Ectodermal cell (in vitro differentiated cells): ENCODE data around the gene SLC15A5.

Source experiments
- H3K27ac ChIP-seq: 2 replicates; pipeline ENCODE4 v1.7.0; 2013; ENCODE audit warnings: mild to moderate bottlenecking, low read depth, low read length; ENCODE audit not compliant: insufficient read depth, poor library complexity, severe bottlenecking
- H3K27me3 ChIP-seq: 2 replicates; pipeline ENCODE4 v1.7.0; 2013; ENCODE audit warnings: mild to moderate bottlenecking, low read length; ENCODE audit not compliant: insufficient read depth, control insufficient read depth, poor library complexity, severe bottlenecking
- H3K36me3 ChIP-seq: one replicate; pipeline ENCODE4 v1.7.0; 2013; ENCODE audit warnings: low read length; ENCODE audit not compliant: control insufficient read depth, insufficient read depth
- H3K4me1 ChIP-seq: one replicate; pipeline ENCODE4 v1.7.0; 2013; ENCODE audit warnings: low read length; ENCODE audit not compliant: control insufficient read depth, insufficient read depth
- H3K4me3 ChIP-seq: 2 replicates; pipeline ENCODE4 v1.7.0; 2013; ENCODE audit warnings: low read depth, low read length, control low read depth; ENCODE audit not compliant: insufficient read depth
- H3K9me3 ChIP-seq: 2 replicates; pipeline ENCODE4 v1.7.0; 2013; ENCODE audit warnings: mild to moderate bottlenecking, low read length, moderate library complexity; ENCODE audit not compliant: control insufficient read depth
- WGBS, 2 experiments: methylation state at CpG; one replicate each; pipeline ENCODE4 v1.1.7; 2013; ENCODE audit warnings: missing lambda C conversion rate in 2 of 2; 5-methylcytosine and 5-hydroxymethylcytosine counted together

SLC15A5 gene

GRCh38 chr12:16197600-16197999 is 79.9 kb downstream of the SLC15A5 start:
- H3K4me3 ChIP-seq = no peak overlapping the region
- H3K36me3 ChIP-seq = no peaks in the 10 kb centered on the region
- H3K27me3 ChIP-seq = no peaks in the 10 kb centered on the region
- H3K27ac ChIP-seq = no peak overlapping the region
- no peaks in the 10 kb centered on the region for H3K4me1 ChIP-seq
- 62 to 83% methylated on average over 3 to 4 of the region's 4 CpGs for WGBS, 2 experiments
- no peaks in the 10 kb centered on the region for H3K9me3 ChIP-seq

- no peak overlapping the region for H3K27ac ChIP-seq
- no peaks in the 10 kb centered on the region for H3K36me3 ChIP-seq
- H3K4me3 ChIP-seq = no peak overlapping the region
- WGBS, 2 experiments = 48 to 49% methylated on average over 5 of the region's 5 CpGs
- H3K27me3 ChIP-seq = no peaks in the 10 kb centered on the region
- H3K9me3 ChIP-seq = no peaks in the 10 kb centered on the region
- no peaks in the 10 kb centered on the region for H3K4me1 ChIP-seq
Measured at GRCh38 chr12:16189849-16190248, 87.6 kb downstream of the SLC15A5 start.

- H3K36me3 ChIP-seq = no peaks in the 10 kb centered on the region
- no peaks in the 10 kb centered on the region for H3K27me3 ChIP-seq
- H3K4me3 ChIP-seq = no peak overlapping the region
- WGBS, 2 experiments = 83 to 86% methylated on average over 7 of the region's 8 CpGs
- H3K4me1 ChIP-seq = no peaks in the 10 kb centered on the region
- H3K9me3 ChIP-seq = no peaks in the 10 kb centered on the region
- H3K27ac ChIP-seq = no peak overlapping the region
Measured at GRCh38 chr12:16187660-16188059, 89.8 kb downstream of the SLC15A5 start.

GRCh38 chr12:16184681-16185080 is 92.8 kb downstream of the SLC15A5 start:
- no peaks in the 10 kb centered on the region for H3K9me3 ChIP-seq
- H3K36me3 ChIP-seq = no peaks in the 10 kb centered on the region
- no peaks in the 10 kb centered on the region for H3K4me1 ChIP-seq
- WGBS, 2 experiments = 83 to 86% methylated on average over 2 of the region's 2 CpGs
- no peaks in the 10 kb centered on the region for H3K27me3 ChIP-seq
- no peak overlapping the region for H3K4me3 ChIP-seq
- H3K27ac ChIP-seq = no peak overlapping the region

GRCh38 chr12:16183541-16183940 is 93.9 kb downstream of the SLC15A5 start:
- 95 to 96% methylated on average over 7 of the region's 7 CpGs for WGBS, 2 experiments
- Histone ChIP-seq H3K4me3 (no peak overlapping the region), H3K27ac (no peak overlapping the region), H3K27me3 (no peaks in the 10 kb centered on the region), H3K9me3 (no peaks in the 10 kb centered on the region), H3K36me3 (no peaks in the 10 kb centered on the region), H3K4me1 (no peaks in the 10 kb centered on the region)

GRCh38 chr12:16175840-16176239 is 101.6 kb downstream of the SLC15A5 start:
- no peaks in the 10 kb centered on the region for H3K4me1 ChIP-seq
- H3K9me3 ChIP-seq = no peaks in the 10 kb centered on the region
- 96 to 98% methylated on average over 2 to 3 of the region's 3 CpGs for WGBS, 2 experiments
- H3K36me3 ChIP-seq = no peaks in the 10 kb centered on the region
- no peak overlapping the region for H3K27ac ChIP-seq
- H3K4me3 ChIP-seq = no peak overlapping the region
- no peaks in the 10 kb centered on the region for H3K27me3 ChIP-seq

GRCh38 chr12:16174282-16174681 is 103.2 kb downstream of the SLC15A5 start:
- H3K9me3 ChIP-seq = no peaks in the 10 kb centered on the region
- no peaks in the 10 kb centered on the region for H3K4me1 ChIP-seq
- no peak overlapping the region for H3K4me3 ChIP-seq
- H3K27ac ChIP-seq = no peak overlapping the region
- H3K27me3 ChIP-seq = no peaks in the 10 kb centered on the region
- H3K36me3 ChIP-seq = no peaks in the 10 kb centered on the region
- WGBS, 2 experiments = 93 to 95% methylated on average over 4 of the region's 4 CpGs

- no peak overlapping the region for H3K27ac ChIP-seq
- 92% methylated on average over 2 of the region's 2 CpGs for WGBS, 2 experiments
- no peaks in the 10 kb centered on the region for H3K9me3 ChIP-seq
- H3K4me3 ChIP-seq = no peak overlapping the region
- no peaks in the 10 kb centered on the region for H3K4me1 ChIP-seq
- no peaks in the 10 kb centered on the region for H3K27me3 ChIP-seq
- no peaks in the 10 kb centered on the region for H3K36me3 ChIP-seq
Measured at GRCh38 chr12:16171348-16171747, 106.1 kb downstream of the SLC15A5 start.

- Histone ChIP-seq H3K36me3 (no peaks in the 10 kb centered on the region), H3K4me3 (no peak overlapping the region), H3K27me3 (no peaks in the 10 kb centered on the region), H3K9me3 (no peaks in the 10 kb centered on the region), H3K4me1 (no peaks in the 10 kb centered on the region), H3K27ac (no peak overlapping the region)
- 97 to 99% methylated on average over 2 to 3 of the region's 3 CpGs for WGBS, 2 experiments
Measured at GRCh38 chr12:16168078-16168477, 109.4 kb downstream of the SLC15A5 start.

- no peaks in the 10 kb centered on the region for H3K4me1 ChIP-seq
- H3K36me3 ChIP-seq = no peaks in the 10 kb centered on the region
- no peak overlapping the region for H3K27ac ChIP-seq
- 82 to 91% methylated on average over 4 to 5 of the region's 5 CpGs for WGBS, 2 experiments
- no peak overlapping the region for H3K4me3 ChIP-seq
- H3K27me3 ChIP-seq = no peaks in the 10 kb centered on the region
- H3K9me3 ChIP-seq = no peaks in the 10 kb centered on the region
Measured at GRCh38 chr12:16166563-16167470, 110.7 kb downstream of the SLC15A5 start.
